ENCODE results near the gene SCN1B.

Gene SCN1B

DNA sequence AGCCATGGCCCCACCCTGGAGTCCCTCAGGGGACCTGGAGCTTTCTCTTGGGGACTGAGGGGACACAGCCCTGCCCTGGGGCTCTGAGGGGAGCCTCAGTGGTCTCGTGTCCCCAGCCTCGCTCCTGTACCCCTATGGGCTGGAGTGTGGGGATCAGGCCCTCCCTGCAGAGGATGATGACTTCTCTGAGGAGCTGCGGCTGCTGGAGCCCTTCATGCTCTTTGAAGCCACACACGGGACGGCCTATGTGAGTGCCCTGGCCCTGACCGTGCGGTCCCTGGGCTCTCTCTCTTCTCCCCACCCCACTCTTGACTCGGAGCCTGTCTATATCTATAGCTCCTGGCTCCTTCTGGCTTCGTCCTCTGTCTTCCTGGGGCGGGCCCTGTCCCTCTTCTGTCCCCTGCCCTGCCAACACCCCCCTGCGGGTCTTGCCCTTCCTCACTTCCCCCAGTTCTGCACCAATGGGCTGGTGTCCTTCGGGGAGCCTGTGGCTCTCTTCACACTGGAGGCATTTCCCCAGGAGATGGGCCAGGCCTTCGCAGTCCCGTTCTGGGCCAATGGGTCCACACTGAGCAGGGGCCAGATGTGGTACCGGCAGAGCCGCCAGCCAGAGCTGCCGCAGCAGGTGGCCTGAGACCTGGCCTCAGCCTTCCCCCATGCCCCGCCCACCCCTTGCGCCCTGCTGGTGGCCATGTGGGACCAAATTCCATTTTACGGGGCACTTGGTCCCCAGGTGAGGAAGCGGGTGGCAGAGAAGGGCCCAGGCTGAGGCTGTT lies 44.3 kb downstream of the SCN1B start:
- peaks cover 5% of the 10 kb centered on the region for H3K4me1 Mint-ChIP-seq
- H3K4me3 Mint-ChIP-seq = no peak overlapping the region
- peaks cover 14% of the 10 kb centered on the region for H3K27me3 Mint-ChIP-seq (ENCODE audit: low read depth)
- H3K27ac Mint-ChIP-seq = no peak overlapping the region
- no peaks in the 10 kb centered on the region for H3K9me3 Mint-ChIP-seq
- H3K36me3 Mint-ChIP-seq (ENCODE audit: low read depth) = no peaks in the 10 kb centered on the region
- TF ChIP-seq, protein P1, sequence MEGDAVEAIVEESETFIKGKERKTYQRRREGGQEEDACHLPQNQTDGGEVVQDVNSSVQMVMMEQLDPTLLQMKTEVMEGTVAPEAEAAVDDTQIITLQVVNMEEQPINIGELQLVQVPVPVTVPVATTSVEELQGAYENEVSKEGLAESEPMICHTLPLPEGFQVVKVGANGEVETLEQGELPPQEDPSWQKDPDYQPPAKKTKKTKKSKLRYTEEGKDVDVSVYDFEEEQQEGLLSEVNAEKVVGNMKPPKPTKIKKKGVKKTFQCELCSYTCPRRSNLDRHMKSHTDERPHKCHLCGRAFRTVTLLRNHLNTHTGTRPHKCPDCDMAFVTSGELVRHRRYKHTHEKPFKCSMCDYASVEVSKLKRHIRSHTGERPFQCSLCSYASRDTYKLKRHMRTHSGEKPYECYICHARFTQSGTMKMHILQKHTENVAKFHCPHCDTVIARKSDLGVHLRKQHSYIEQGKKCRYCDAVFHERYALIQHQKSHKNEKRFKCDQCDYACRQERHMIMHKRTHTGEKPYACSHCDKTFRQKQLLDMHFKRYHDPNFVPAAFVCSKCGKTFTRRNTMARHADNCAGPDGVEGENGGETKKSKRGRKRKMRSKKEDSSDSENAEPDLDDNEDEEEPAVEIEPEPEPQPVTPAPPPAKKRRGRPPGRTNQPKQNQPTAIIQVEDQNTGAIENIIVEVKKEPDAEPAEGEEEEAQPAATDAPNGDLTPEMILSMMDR (IDR thresholded peaks at IDR 0.05; ENCODE audit: unreplicated experiment in 3 of 3) = no peak

DNA sequence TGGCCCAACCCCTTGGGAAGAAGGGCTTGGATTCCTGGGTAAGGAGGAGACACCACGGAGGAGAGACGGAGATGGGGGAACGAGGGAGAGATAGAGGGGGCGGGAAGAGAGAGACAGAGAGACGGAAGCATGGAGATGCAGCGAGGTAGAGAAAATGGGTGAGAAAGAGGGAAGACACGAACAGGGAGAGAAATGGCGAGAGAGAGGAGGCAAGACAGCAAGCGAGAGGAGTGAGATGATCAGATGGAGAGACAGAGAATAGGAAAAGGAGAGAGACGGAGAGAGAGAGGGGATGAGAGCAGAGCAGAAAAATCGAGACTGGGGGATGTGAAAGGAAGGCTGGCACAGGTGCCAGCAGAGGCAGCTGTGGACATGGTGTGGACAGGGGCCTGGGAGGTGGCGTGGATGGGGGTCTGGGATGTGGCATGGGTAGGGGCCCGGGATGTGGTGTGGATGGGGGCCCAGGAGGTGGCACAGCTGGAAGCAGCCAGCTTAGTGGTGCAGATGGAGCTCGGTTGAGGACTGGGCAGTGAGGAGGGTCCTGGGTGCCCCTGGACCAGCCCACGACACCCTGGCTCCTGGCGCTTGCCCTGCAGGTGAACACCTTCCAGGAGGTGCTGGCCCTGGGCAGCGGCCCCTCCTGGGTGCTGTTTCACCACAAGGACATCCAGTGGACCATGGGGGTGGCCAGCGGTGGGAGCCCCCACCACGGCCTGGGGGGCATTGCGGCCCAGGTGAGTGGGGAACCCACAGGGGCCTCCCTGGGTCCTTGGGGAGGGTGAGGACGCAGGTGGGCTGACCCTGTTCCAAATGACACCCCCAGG lies 45.1 kb downstream of the SCN1B start:
- H3K4me3 Mint-ChIP-seq = no peak overlapping the region
- no peaks in the 10 kb centered on the region for H3K4me1 Mint-ChIP-seq
- H3K27me3 Mint-ChIP-seq (ENCODE audit: low read depth) = peaks cover 9% of the 10 kb centered on the region
- no peak overlapping the region for H3K27ac Mint-ChIP-seq
- H3K9me3 Mint-ChIP-seq = no peaks in the 10 kb centered on the region
- TF ChIP-seq, protein P1 (IDR thresholded peaks at IDR 0.05; ENCODE audit: unreplicated experiment in 3 of 3) = no peak
- H3K36me3 Mint-ChIP-seq (ENCODE audit: low read depth) = no peaks in the 10 kb centered on the region

DNA sequence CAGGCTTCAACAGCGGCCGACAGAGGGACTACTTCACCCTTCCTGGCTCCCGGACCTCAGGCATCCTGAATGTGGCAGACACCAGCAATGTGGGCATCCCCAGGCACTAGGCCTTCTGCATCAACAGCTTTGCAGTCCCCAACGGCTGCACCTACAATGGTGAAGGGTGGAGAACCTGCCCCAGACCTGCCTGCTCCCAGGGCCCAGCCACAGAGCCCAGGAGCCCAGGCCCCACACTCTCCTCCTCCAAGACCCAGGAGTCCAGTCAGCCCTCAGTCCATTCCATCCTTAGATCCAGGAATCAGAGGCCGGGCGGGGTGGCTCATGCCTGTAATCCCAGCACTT lies 45.7 kb downstream of the SCN1B start:
- H3K27me3 Mint-ChIP-seq (ENCODE audit: low read depth) = peaks cover 9% of the 10 kb centered on the region
- H3K36me3 Mint-ChIP-seq (ENCODE audit: low read depth) = no peaks in the 10 kb centered on the region
- TF ChIP-seq, protein P1 (IDR thresholded peaks at IDR 0.05; ENCODE audit: unreplicated experiment in 3 of 3) = no peak
- H3K4me3 Mint-ChIP-seq = no peak overlapping the region
- no peaks in the 10 kb centered on the region for H3K4me1 Mint-ChIP-seq
- no peak overlapping the region for H3K27ac Mint-ChIP-seq
- no peaks in the 10 kb centered on the region for H3K9me3 Mint-ChIP-seq

DNA sequence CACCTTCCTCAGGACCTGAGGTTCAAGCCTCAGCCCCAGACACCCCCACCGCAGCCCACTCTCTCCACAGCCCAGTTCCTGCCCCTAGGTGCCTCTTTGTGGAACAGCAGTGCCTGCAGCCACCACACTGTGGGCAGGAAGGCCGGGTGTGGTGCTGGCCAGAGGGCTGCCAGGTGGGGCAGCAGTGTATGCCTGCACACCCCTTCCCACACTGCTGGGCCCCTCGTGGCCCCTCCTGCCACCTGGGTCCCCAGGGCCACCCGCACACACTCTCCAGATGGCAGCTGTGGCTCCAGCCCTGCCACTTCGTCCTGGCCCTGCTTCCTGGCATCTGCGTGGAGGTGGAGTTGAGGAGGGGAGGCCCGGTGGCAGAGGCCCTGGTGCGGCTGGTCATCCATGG lies 46.4 kb downstream of the SCN1B start:
- no peaks in the 10 kb centered on the region for H3K4me1 Mint-ChIP-seq
- peaks cover 9% of the 10 kb centered on the region for H3K27me3 Mint-ChIP-seq (ENCODE audit: low read depth)
- H3K36me3 Mint-ChIP-seq (ENCODE audit: low read depth) = no peaks in the 10 kb centered on the region
- TF ChIP-seq, protein P1 (IDR thresholded peaks at IDR 0.05; ENCODE audit: unreplicated experiment in 3 of 3) = no peak
- no peak overlapping the region for H3K27ac Mint-ChIP-seq
- H3K9me3 Mint-ChIP-seq = no peaks in the 10 kb centered on the region
- no peak overlapping the region for H3K4me3 Mint-ChIP-seq

DNA sequence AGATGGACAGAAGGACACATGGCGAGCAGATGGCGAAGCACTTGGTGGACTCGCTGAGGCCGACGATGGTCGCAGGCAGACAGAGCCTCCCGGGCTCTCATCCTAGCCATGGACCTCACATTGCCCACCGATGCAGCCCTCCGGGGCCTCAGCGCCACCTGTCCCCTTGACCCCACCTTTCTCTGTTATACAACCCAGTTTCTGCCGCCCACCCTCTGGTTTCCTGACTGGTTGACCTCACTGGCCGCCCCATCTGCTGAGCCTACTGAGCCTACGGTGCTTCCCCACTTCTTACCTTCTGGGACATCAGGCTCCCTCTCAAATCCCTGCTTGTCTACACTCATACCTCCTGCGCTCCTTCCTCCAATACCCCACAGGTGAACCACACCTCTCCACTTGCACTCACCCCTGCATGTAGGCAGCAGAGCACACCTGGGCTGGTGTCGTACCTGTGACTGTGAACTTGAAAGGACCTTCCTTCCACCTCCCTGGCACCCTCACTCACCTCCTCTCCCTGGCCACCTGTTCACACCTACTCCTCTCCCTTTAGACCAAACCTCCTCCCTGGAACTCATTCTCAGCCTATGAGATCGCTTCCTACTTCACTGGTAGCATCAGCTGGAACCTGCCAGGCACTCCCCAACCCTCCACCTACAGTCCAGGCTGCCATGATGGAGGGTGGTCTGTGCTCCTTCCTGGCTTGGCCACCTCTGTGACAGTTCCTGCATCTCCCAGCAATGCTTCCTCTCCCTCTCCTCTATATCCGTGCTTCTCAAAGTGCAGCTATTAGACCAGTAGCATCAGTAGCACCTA lies 47.3 kb downstream of the SCN1B start:
- Mint-ChIP-seq H3K4me3 (no peak overlapping the region), H3K27ac (no peak overlapping the region), H3K27me3 (ENCODE audit: low read depth) (peaks cover 11% of the 10 kb centered on the region), H3K9me3 (peaks cover 2% of the 10 kb centered on the region), H3K4me1 (no peaks in the 10 kb centered on the region), H3K36me3 (ENCODE audit: low read depth) (no peaks in the 10 kb centered on the region)
- TF ChIP-seq, protein P1 (IDR thresholded peaks at IDR 0.05; ENCODE audit: unreplicated experiment in 3 of 3) = no peak

Data from nephron (organoid).